ENCODE results near the gene OPN3.

OPN3 gene

GRCh38 chr1:241586905-241587512, 53.2 kb downstream of the OPN3 start:
- DNase-seq = no peak

DNA sequence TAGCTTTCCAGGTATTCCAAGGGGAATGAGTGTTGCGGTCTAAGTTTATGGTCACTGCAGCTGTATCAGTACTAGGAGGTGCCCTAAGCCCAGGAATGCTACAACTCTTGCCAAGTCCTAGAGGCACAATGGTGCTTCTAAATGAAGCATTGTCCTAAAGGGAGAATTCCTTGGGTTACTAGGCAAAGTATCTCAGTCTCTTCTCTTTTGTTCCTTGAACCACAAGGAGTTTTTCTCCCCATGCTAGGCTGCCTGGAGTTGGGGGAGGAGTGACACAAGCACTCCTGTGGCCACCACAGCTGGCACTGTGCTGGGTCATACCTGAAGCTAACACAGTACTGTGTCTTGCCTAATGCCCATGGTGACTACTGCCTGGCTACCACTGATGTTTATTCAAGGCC, 57.2 kb downstream of the OPN3 start:
- no peak for DNase-seq

GRCh38 chr1:241579434-241579833, 60.7 kb downstream of the OPN3 start:
- DNase-seq = peak in 1 of 5 experiments; percentile 37

DNA sequence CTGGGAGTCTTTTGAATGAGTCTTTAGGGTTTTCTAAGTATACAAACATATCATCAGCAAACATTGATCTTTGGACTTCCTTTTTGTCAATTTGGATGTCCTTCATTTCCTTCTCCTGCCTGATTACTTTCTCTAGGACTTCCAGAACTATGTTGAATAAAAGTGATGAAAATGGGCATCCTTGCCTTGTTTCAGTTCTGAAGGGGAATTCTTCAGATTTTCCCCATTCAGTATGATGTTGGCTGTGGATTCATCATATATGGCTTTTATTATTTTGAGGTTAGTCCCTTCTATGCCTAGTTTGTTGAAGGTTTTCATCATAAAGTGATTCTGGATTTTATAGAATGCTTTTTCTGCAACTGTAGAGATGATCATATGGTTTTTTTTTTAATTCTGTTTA, 66.0 kb downstream of the OPN3 start:
- no peak for DNase-seq

DNA sequence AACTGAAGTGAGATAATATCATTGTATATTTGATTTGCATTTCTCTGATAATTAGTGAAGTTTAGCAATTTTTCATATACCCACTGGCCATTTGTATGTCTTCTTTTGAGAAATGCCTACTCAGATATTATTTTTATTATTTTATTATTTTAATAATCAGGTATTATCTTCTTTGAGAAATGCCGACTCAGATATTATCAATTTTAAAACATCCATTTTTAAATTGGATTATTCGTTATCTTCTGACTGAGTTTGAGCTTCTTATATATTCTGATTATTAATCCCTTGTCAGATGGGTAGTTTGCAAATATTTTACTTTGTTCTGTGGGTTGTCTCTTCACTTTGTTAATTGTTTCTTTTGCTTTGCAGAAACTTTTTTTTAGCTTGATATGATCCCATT, 70.3 kb downstream of the OPN3 start:
- no peak for DNase-seq

- no peak for DNase-seq
Observed at GRCh38 chr1:241560849-241561187, 79.4 kb downstream of the OPN3 start.

GRCh38 chr1:241560146-241560848, 79.9 kb downstream of the OPN3 start:
- DNase-seq = no peak

DNA sequence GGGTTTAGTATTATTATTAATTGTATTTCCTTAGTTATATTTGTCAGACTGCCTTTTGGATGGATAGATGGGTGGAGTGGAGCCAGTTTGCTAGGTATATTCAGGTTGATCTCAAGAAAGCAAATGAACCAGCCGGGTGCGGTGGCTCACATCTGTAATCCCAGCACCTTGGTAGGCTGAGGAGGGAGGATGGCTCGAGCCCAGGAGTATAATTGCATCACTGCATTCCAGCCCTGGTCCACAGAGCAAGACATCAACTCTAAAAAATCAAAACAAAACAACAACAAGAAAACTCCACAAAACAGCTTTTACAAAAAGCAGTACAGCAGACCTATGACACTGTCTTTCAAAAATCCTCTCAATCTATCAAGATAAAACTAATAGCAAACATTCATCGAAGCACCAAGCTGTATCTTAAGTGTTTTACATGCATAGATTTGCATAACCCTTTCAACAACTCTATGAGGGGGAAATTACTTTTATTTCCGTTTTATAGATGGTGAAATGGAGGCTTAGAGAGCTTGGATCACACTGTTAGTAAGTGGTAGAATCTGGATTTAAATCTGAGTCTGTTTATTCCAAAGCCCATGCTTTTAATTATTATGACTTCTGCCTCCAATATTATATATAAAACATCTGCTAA, 82.5 kb downstream of the OPN3 start:
- no peak for DNase-seq

- no peak for DNase-seq
Observed at GRCh38 chr1:241557031-241557430, 83.1 kb downstream of the OPN3 start.

- DNase-seq = no peak
Observed at GRCh38 chr1:241555526-241555925, 84.6 kb downstream of the OPN3 start.

DNA sequence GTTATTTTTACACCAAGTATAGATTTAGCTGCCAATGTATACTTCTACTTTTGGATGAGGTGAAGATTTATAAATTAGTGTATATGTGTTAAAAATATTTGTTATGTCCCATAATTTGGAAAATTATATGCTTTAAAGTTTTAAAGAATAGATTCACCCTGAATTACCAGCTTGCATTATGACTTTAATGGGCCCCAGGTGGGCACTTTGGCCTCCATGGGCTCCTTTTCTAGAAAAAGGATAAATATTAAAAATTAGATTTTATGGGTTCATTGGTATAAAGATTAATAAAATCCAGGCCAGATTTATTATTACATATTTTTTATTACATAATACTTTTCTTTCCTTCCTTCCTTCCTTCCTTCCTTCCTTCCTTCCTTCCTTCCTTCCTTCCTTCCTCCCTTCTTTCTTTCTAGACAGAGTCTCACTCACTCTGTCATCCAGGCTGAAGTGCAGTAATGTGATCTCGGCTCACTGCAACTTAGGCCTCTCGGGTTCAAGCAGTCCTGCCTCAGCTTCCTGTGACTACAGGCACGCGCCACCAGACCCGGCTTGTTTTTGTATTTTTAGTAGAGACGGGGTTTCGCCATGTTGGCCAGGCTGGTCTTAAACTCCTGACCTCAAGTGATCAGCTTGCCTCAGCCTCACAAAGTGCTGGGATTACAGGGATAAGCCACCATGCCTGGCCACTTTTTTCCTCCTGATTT, 86.1 kb downstream of the OPN3 start:
- DNase-seq = no peak

GRCh38 chr1:241551759-241552638, 88.2 kb downstream of the OPN3 start:
- peak in 2 of 5 experiments; percentile 0 to 77 for DNase-seq

- DNase-seq = no peak
Observed at GRCh38 chr1:241550318-241550717, 89.9 kb downstream of the OPN3 start.

DNA sequence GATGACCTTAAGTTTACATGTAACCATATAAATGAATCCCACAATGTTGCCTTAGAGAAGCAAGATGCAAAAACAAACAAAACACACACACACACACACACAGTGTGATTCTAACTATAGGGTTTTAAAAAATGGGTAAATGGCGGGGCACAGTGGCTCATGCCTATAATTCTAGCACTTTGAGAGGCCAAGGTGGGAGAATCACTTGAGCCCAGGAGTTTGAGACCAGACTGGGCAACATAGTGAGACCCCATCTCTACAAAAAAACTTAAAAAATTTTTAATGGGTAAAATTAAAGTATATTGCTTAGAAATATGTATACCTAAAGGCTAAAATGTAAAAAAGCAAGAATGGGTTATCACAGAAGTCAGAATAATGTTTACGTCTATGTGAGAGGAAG, 92.2 kb downstream of the OPN3 start:
- no peak for DNase-seq

Measured in T-helper 2 cell (primary cell).